Measurements from ENCODE around the gene MAP3K9. TPM values are rescaled to one million over a fixed set of nuclear protein-coding genes. Genes with fewer than 3 reads are reported as not detected.

The MAP3K9 gene
- total and polyA plus RNA-seq, 2 donors from 2014 or later: 1.0 to 8.3 TPM

DNA sequence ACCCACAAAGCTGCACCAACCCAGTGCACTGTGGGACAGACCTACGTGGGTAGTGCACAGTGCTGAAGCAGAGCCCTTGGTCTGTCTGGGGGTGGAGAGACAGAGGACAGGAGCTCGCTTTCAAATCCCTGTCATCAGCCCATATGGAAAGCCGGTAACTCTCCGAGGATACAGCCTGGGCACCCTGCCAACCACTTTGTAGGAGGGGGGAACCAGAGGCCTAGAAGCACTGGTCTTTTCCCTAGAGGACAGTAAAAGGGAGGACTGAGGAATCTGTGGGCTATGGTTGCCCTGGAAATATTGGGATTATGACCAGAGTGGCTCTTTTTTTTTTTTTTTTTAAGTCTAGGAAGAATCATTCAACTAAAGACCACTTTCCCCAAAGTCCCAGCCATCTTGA, 74.3 kb downstream of the MAP3K9 start:
- Histone ChIP-seq H3K27me3 (ENCODE audit: control insufficient read depth, insufficient read depth, low read length) (no peaks in the 10 kb centered on the region), H3K27ac (ENCODE audit: low read depth in 2 of 2, low read length in 2 of 2) (no peak overlapping the region), H3K36me3 (ENCODE audit: control insufficient read depth in 2 of 3, insufficient read depth in 3 of 3, low read length in 3 of 3) (peaks cover 0 to 18% (median 5%) of the 10 kb centered on the region in 3 donors), H3K4me1 (ENCODE audit: control insufficient read depth in 2 of 3, insufficient read depth in 2 of 3, low read depth in 1 of 3, low read length in 3 of 3) (no peaks in the 10 kb centered on the region), H3K9ac (ENCODE audit: low read length in 3 of 3) (no peak overlapping the region), H3K9me3 (ENCODE audit: control insufficient read depth in 2 of 3, insufficient read depth in 1 of 3, low read length in 3 of 3) (no peaks in the 10 kb centered on the region), H3K4me3 (ENCODE audit: low read length in 3 of 3) (no peak overlapping the region)
- TF ChIP-seq, protein P1, sequence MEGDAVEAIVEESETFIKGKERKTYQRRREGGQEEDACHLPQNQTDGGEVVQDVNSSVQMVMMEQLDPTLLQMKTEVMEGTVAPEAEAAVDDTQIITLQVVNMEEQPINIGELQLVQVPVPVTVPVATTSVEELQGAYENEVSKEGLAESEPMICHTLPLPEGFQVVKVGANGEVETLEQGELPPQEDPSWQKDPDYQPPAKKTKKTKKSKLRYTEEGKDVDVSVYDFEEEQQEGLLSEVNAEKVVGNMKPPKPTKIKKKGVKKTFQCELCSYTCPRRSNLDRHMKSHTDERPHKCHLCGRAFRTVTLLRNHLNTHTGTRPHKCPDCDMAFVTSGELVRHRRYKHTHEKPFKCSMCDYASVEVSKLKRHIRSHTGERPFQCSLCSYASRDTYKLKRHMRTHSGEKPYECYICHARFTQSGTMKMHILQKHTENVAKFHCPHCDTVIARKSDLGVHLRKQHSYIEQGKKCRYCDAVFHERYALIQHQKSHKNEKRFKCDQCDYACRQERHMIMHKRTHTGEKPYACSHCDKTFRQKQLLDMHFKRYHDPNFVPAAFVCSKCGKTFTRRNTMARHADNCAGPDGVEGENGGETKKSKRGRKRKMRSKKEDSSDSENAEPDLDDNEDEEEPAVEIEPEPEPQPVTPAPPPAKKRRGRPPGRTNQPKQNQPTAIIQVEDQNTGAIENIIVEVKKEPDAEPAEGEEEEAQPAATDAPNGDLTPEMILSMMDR (IDR thresholded peaks at IDR 0.05; ENCODE audit: borderline replicate concordance, extremely low read depth, insufficient read depth): no peak
- intact Hi-C loops (cut with DNase I): no loop called here
- DNase-seq (peak in 3 of 5 donors; percentile 22 to 68 (median 34)), FAIRE-seq (no peak)

DNA sequence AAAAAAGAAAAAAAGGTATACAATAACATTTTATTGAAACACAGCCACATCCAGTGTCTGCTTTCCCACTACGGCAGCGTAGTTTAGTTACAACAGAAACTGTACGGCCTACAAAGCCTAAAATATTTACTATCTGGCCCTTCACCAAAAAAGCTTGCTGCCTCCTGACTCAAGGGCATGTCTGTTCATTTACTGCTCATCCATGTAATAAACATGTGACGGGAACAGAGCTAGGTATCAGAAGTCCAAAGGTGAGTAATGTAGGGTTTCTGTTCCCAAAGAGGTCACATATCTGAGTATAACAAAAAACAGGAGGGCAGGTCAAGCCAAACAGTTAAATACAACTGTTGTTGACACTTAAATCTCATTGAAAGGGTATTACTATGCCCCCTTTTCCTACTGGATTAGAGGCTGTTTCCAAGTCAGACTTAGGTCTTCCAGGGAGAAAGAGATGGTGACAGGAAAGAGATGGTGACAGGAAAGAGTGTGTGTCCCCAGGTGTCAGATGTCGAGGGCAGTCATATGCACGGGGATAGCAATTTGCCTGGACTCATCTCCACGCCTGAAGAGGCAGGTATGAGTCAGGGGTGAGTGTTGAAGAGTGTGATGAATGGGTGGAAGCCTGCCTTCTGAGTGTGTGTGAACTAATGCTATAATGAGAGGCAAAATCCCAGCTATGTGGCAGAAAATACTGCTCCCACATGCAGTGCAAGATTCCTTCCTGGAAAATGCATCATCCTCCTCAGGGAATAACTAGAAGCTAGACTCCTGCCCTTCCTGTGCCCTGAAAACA, 77.7 kb downstream of the MAP3K9 start:
- FAIRE-seq (no peak), DNase-seq (no peak)
- TF ChIP-seq, protein P1 (IDR thresholded peaks at IDR 0.05; ENCODE audit: borderline replicate concordance, extremely low read depth, insufficient read depth): no peak
- H3K9ac ChIP-seq (ENCODE audit: low read length in 3 of 3): no peak overlapping the region
- H3K27me3 ChIP-seq (ENCODE audit: control insufficient read depth, insufficient read depth, low read length): no peaks in the 10 kb centered on the region
- no peak overlapping the region for H3K4me3 ChIP-seq (ENCODE audit: low read length in 3 of 3)
- no peaks in the 10 kb centered on the region for H3K4me1 ChIP-seq (ENCODE audit: control insufficient read depth in 2 of 3, insufficient read depth in 2 of 3, low read depth in 1 of 3, low read length in 3 of 3)
- no peaks in the 10 kb centered on the region for H3K9me3 ChIP-seq (ENCODE audit: control insufficient read depth in 2 of 3, insufficient read depth in 1 of 3, low read length in 3 of 3)
- no peak overlapping the region for H3K27ac ChIP-seq (ENCODE audit: low read depth in 2 of 2, low read length in 2 of 2)
- intact Hi-C loops (cut with DNase I): no loop called here
- peaks cover 0 to 8% (median 0%) of the 10 kb centered on the region in 3 donors for H3K36me3 ChIP-seq (ENCODE audit: control insufficient read depth in 2 of 3, insufficient read depth in 3 of 3, low read length in 3 of 3)

DNA sequence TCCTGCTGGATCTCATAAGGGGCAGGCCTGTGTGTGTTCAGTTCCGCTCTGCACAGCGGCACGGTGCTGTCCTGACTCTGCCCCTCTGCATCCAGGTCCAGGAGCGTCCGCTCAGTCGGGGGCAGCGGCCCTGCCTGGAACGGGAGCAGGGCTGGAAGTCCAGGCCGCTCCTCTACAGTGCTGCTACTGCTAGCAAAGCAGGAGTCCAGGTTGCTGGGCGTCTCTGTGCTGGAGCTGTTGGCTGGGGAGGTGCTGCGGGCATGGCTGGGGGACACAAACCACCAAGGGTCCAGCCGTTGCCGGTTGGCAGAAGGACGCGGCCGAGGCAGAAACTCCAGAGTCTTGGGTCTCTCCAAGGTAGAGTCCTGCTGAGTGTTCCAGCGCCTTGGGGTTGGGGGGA, 78.9 kb downstream of the MAP3K9 start:
- no peak for DNase-seq
- intact Hi-C loops (cut with DNase I): no loop called here
- no peak overlapping the region for H3K27ac ChIP-seq (ENCODE audit: low read depth in 2 of 2, low read length in 2 of 2)
- no peaks in the 10 kb centered on the region for H3K27me3 ChIP-seq (ENCODE audit: control insufficient read depth, insufficient read depth, low read length)
- no peaks in the 10 kb centered on the region for H3K4me1 ChIP-seq (ENCODE audit: control insufficient read depth in 2 of 3, insufficient read depth in 2 of 3, low read depth in 1 of 3, low read length in 3 of 3)
- FAIRE-seq: no peak
- H3K9me3 ChIP-seq (ENCODE audit: control insufficient read depth in 2 of 3, insufficient read depth in 1 of 3, low read length in 3 of 3): no peaks in the 10 kb centered on the region
- H3K4me3 ChIP-seq (ENCODE audit: low read length in 3 of 3): no peak overlapping the region
- TF ChIP-seq, protein P1 (IDR thresholded peaks at IDR 0.05; ENCODE audit: borderline replicate concordance, extremely low read depth, insufficient read depth): no peak
- no peak overlapping the region for H3K9ac ChIP-seq (ENCODE audit: low read length in 3 of 3)
- peaks cover 0 to 8% (median 0%) of the 10 kb centered on the region in 3 donors for H3K36me3 ChIP-seq (ENCODE audit: control insufficient read depth in 2 of 3, insufficient read depth in 3 of 3, low read length in 3 of 3)

Data from kidney (tissue), 14 donors.